C4-2B (cell line): ENCODE results near the gene SETD4.

Experiments
- CTCF ChIP-seq: fragments of 450-650 bp; conservative IDR thresholded peaks from 2 replicates; pipeline ENCODE4 v1.5.1; 2017; ENCODE audit warnings: mild to moderate bottlenecking
- ZFX ChIP-seq: fragments of 450-650 bp; IDR thresholded peaks from 2 replicates; pipeline ENCODE4 v1.6.1; 2017

GRCh38 chr21:36070999-36071398, 10.7 kb upstream of the SETD4 start:
- no peak for TF ChIP-seq CTCF
- no peak for TF ChIP-seq ZFX
